Measurements from ENCODE around the gene KLK13.

- TF ChIP-seq CTCF (IDR thresholded peaks at IDR 0.05; ENCODE audit: low read depth, low read length) (no peak), EZH2phosphoT487 (IDR thresholded peaks at IDR 0.05; ENCODE audit: low read depth) (no peak)
These were observed 33.0 kb downstream of the KLK13 start for GRCh38 chr19:51031880-51032225.
